NCI-H2107 treated with DMSO at 0.1 percent for 48 hours (cell line): ENCODE results near the gene ZNF507.

ENCODE experiments used
- DNase-seq: peaks from one replicate; lab custom pipeline; 2025; ENCODE audit not compliant: unreplicated experiment; lab: John Stamatoyannopoulos, UW

Gene ZNF507

GRCh38 chr19:32339423-32339822, 6.0 kb upstream of the ZNF507 start:
- DNase-seq: no peak

- no peak for DNase-seq
These were observed 5.2 kb upstream of the ZNF507 start for GRCh38 chr19:32339988-32340874.

- no peak for DNase-seq
These were observed 2.7 kb upstream of the ZNF507 start for GRCh38 chr19:32342695-32343094.

- DNase-seq: no peak
These were observed 1.7 kb upstream of the ZNF507 start for GRCh38 chr19:32343550-32344262.

- no peak for DNase-seq
These were observed 1.5 kb downstream of the ZNF507 start for GRCh38 chr19:32346901-32347300.

GRCh38 chr19:32347573-32347972, 2.2 kb downstream of the ZNF507 start:
- DNase-seq: no peak

GRCh38 chr19:32349051-32349450, 3.6 kb downstream of the ZNF507 start:
- no peak for DNase-seq

- DNase-seq: no peak
These were observed 4.5 kb downstream of the ZNF507 start for GRCh38 chr19:32349724-32350470.

GRCh38 chr19:32350471-32350865, 5.1 kb downstream of the ZNF507 start:
- no peak for DNase-seq

- no peak for DNase-seq
These were observed 5.6 kb downstream of the ZNF507 start for GRCh38 chr19:32350987-32351348.

GRCh38 chr19:32352241-32352630, 6.8 kb downstream of the ZNF507 start:
- DNase-seq: no peak

- no peak for DNase-seq
These were observed 8.9 kb downstream of the ZNF507 start for GRCh38 chr19:32354345-32354744.

GRCh38 chr19:32355309-32355708, 9.9 kb downstream of the ZNF507 start:
- no peak for DNase-seq

- no peak for DNase-seq
These were observed 12.3 kb downstream of the ZNF507 start for GRCh38 chr19:32357720-32358119.

- DNase-seq: no peak
These were observed 12.9 kb downstream of the ZNF507 start for GRCh38 chr19:32358321-32358720.

GRCh38 chr19:32359581-32359980, 14.2 kb downstream of the ZNF507 start:
- DNase-seq: no peak

GRCh38 chr19:32361574-32362317, 16.3 kb downstream of the ZNF507 start:
- DNase-seq: no peak

- no peak for DNase-seq
These were observed 16.9 kb downstream of the ZNF507 start for GRCh38 chr19:32362318-32362691.

GRCh38 chr19:32363175-32363574, 17.8 kb downstream of the ZNF507 start:
- DNase-seq: no peak

GRCh38 chr19:32363632-32364031, 18.2 kb downstream of the ZNF507 start:
- DNase-seq: no peak

GRCh38 chr19:32364040-32364439, 18.6 kb downstream of the ZNF507 start:
- DNase-seq: no peak
